Daoy (cell line): ENCODE data around the gene SLC12A1. TPM values are rescaled to one million over a fixed set of nuclear protein-coding genes. Genes with fewer than 3 reads are reported as not detected.

Experiments
- total RNA-seq: library from RNA; depleted of rRNA; stranded (reverse); fragments of >200 nt; shearing (Covaris generic); gene quantifications from 2 replicates; pipeline ENCODE4 v1.2.3, GENCODE V29; 2014; rRNA removed

Gene SLC12A1
- total RNA-seq, 1 experiment from 2014 or later = not detected

Other genes starting within 250 kb of the SLC12A1 start
- not detected in 2 replicates for gene SLC24A5, start 85.3 kb upstream of the SLC12A1 start, total RNA-seq
- 10.9 and 13.5 TPM in 2 replicates for gene MYEF2, start 28.0 kb upstream of the SLC12A1 start, total RNA-seq
- gene CTXN2, start 14.6 kb upstream of the SLC12A1 start, total RNA-seq = not detected in 2 replicates
- gene DUT, start 125.1 kb downstream of the SLC12A1 start, total RNA-seq = 137 and 174 TPM in 2 replicates